ENCODE results near the gene OCA2. TPM values are rescaled to one million over a fixed set of nuclear protein-coding genes. Genes with fewer than 3 reads are reported as not detected.

OCA2 gene
- total and polyA plus RNA-seq, 2 donors: 0.30 to 3.0 TPM

GRCh38 chr15:27869697-27870281, 229.3 kb downstream of the OCA2 start:
- Histone ChIP-seq H3K4me3 (ENCODE audit: low read depth, low read length) (no peak overlapping the region), H3K36me3 (ENCODE audit: insufficient read depth) (no peaks in the 10 kb centered on the region), H3K27ac (ENCODE audit: low read depth) (no peak overlapping the region), H3K4me1 (ENCODE audit: insufficient read depth) (no peaks in the 10 kb centered on the region)
- 77% methylated on average over 17 of the region's 17 CpGs for WGBS
- DNase-seq (ENCODE audit: extremely low spot score): no peak

- WGBS: 87% methylated on average over 10 of the region's 10 CpGs
- H3K36me3 ChIP-seq (ENCODE audit: insufficient read depth): no peaks in the 10 kb centered on the region
- H3K4me1 ChIP-seq (ENCODE audit: insufficient read depth): no peaks in the 10 kb centered on the region
- H3K4me3 ChIP-seq (ENCODE audit: low read depth, low read length): no peak overlapping the region
- H3K27ac ChIP-seq (ENCODE audit: low read depth): no peak overlapping the region
- DNase-seq (ENCODE audit: extremely low spot score): no peak
Measured at GRCh38 chr15:27868828-27869404, 230.2 kb downstream of the OCA2 start.

GRCh38 chr15:27867861-27868260, 231.3 kb downstream of the OCA2 start:
- no peak for DNase-seq (ENCODE audit: extremely low spot score)
- Histone ChIP-seq H3K27ac (ENCODE audit: low read depth) (no peak overlapping the region), H3K36me3 (ENCODE audit: insufficient read depth) (no peaks in the 10 kb centered on the region), H3K4me3 (ENCODE audit: low read depth, low read length) (no peak overlapping the region), H3K4me1 (ENCODE audit: insufficient read depth) (no peaks in the 10 kb centered on the region)
- WGBS: 55% methylated on average over 7 of the region's 7 CpGs

GRCh38 chr15:27866505-27867165, 232.5 kb downstream of the OCA2 start:
- 84% methylated on average over 10 of the region's 10 CpGs for WGBS
- Histone ChIP-seq H3K27ac (ENCODE audit: low read depth) (no peak overlapping the region), H3K4me1 (ENCODE audit: insufficient read depth) (no peaks in the 10 kb centered on the region), H3K36me3 (ENCODE audit: insufficient read depth) (no peaks in the 10 kb centered on the region), H3K4me3 (ENCODE audit: low read depth, low read length) (no peak overlapping the region)
- no peak for DNase-seq (ENCODE audit: extremely low spot score)

GRCh38 chr15:27865926-27866325, 233.2 kb downstream of the OCA2 start:
- H3K36me3 ChIP-seq (ENCODE audit: insufficient read depth): no peaks in the 10 kb centered on the region
- H3K27ac ChIP-seq (ENCODE audit: low read depth): no peak overlapping the region
- H3K4me1 ChIP-seq (ENCODE audit: insufficient read depth): no peaks in the 10 kb centered on the region
- no peak for DNase-seq (ENCODE audit: extremely low spot score)
- H3K4me3 ChIP-seq (ENCODE audit: low read depth, low read length): no peak overlapping the region
- WGBS: 90% methylated on average over 3 of the region's 3 CpGs

- H3K4me3 ChIP-seq (ENCODE audit: low read depth, low read length): no peak overlapping the region
- no peak overlapping the region for H3K27ac ChIP-seq (ENCODE audit: low read depth)
- no peaks in the 10 kb centered on the region for H3K36me3 ChIP-seq (ENCODE audit: insufficient read depth)
- H3K4me1 ChIP-seq (ENCODE audit: insufficient read depth): no peaks in the 10 kb centered on the region
- no peak for DNase-seq (ENCODE audit: extremely low spot score)
- WGBS: 88% methylated on average over 12 of the region's 12 CpGs
Measured at GRCh38 chr15:27865323-27865922, 233.7 kb downstream of the OCA2 start.

GRCh38 chr15:27864719-27865118, 234.4 kb downstream of the OCA2 start:
- DNase-seq (ENCODE audit: extremely low spot score): no peak

GRCh38 chr15:27864086-27864485, 235.0 kb downstream of the OCA2 start:
- 94% methylated on average over 2 of the region's 2 CpGs for WGBS
- H3K4me1 ChIP-seq (ENCODE audit: insufficient read depth): no peaks in the 10 kb centered on the region
- H3K36me3 ChIP-seq (ENCODE audit: insufficient read depth): no peaks in the 10 kb centered on the region
- H3K4me3 ChIP-seq (ENCODE audit: low read depth, low read length): no peak overlapping the region
- DNase-seq (ENCODE audit: extremely low spot score): no peak
- no peak overlapping the region for H3K27ac ChIP-seq (ENCODE audit: low read depth)

More at GRCh38 chr15:27864719-27865118, 234.4 kb downstream of the OCA2 start:
- Histone ChIP-seq H3K36me3 (ENCODE audit: insufficient read depth) (no peaks in the 10 kb centered on the region), H3K27ac (ENCODE audit: low read depth) (no peak overlapping the region), H3K4me1 (ENCODE audit: insufficient read depth) (no peaks in the 10 kb centered on the region), H3K4me3 (ENCODE audit: low read depth, low read length) (no peak overlapping the region)
- WGBS: 87% methylated on average over 8 of the region's 8 CpGs

- WGBS: 87% methylated on average over 6 of the region's 6 CpGs
- Histone ChIP-seq H3K36me3 (ENCODE audit: insufficient read depth) (no peaks in the 10 kb centered on the region), H3K27ac (ENCODE audit: low read depth) (no peak overlapping the region), H3K4me1 (ENCODE audit: insufficient read depth) (no peaks in the 10 kb centered on the region), H3K4me3 (ENCODE audit: low read depth, low read length) (no peak overlapping the region)
- no peak for DNase-seq (ENCODE audit: extremely low spot score)
Measured at GRCh38 chr15:27863000-27863399, 236.1 kb downstream of the OCA2 start.

GRCh38 chr15:27861171-27861570, 237.9 kb downstream of the OCA2 start:
- no peak for DNase-seq (ENCODE audit: extremely low spot score)
- H3K4me1 ChIP-seq (ENCODE audit: insufficient read depth): no peaks in the 10 kb centered on the region
- no peak overlapping the region for H3K4me3 ChIP-seq (ENCODE audit: low read depth, low read length)
- 86% methylated on average over 8 of the region's 8 CpGs for WGBS
- no peaks in the 10 kb centered on the region for H3K36me3 ChIP-seq (ENCODE audit: insufficient read depth)
- H3K27ac ChIP-seq (ENCODE audit: low read depth): no peak overlapping the region

GRCh38 chr15:27855137-27855536, 244.0 kb downstream of the OCA2 start:
- H3K27ac ChIP-seq (ENCODE audit: low read depth): no peak overlapping the region
- WGBS: 95% methylated on average over 4 of the region's 4 CpGs
- no peak overlapping the region for H3K4me3 ChIP-seq (ENCODE audit: low read depth, low read length)
- H3K4me1 ChIP-seq (ENCODE audit: insufficient read depth): no peaks in the 10 kb centered on the region
- no peak for DNase-seq (ENCODE audit: extremely low spot score)
- H3K36me3 ChIP-seq (ENCODE audit: insufficient read depth): no peaks in the 10 kb centered on the region

- Histone ChIP-seq H3K27ac (ENCODE audit: low read depth) (no peak overlapping the region), H3K4me1 (ENCODE audit: insufficient read depth) (no peaks in the 10 kb centered on the region), H3K4me3 (ENCODE audit: low read depth, low read length) (no peak overlapping the region), H3K36me3 (ENCODE audit: insufficient read depth) (no peaks in the 10 kb centered on the region)
- DNase-seq (ENCODE audit: extremely low spot score): no peak
- 92% methylated on average over 10 of the region's 10 CpGs for WGBS
Measured at GRCh38 chr15:27854601-27855000, 244.5 kb downstream of the OCA2 start.

- H3K4me1 ChIP-seq (ENCODE audit: insufficient read depth): no peaks in the 10 kb centered on the region
- no peak overlapping the region for H3K4me3 ChIP-seq (ENCODE audit: low read depth, low read length)
- WGBS: 95% methylated on average over 15 of the region's 15 CpGs
- no peak for DNase-seq (ENCODE audit: extremely low spot score)
- H3K36me3 ChIP-seq (ENCODE audit: insufficient read depth): no peaks in the 10 kb centered on the region
- no peak overlapping the region for H3K27ac ChIP-seq (ENCODE audit: low read depth)
Measured at GRCh38 chr15:27853624-27854455, 245.3 kb downstream of the OCA2 start.

All from urinary bladder (tissue), 4 donors.